Measurements from ENCODE around the gene ST6GALNAC5. TPM values are rescaled to one million over a fixed set of nuclear protein-coding genes. Genes with fewer than 3 reads are reported as not detected.
A peak's percentile ranks its signal among the peaks of the same experiment; 100 is the strongest.

The ST6GALNAC5 gene
- total RNA-seq, 1 donor from 2014 or later = 30.7 TPM

DNA sequence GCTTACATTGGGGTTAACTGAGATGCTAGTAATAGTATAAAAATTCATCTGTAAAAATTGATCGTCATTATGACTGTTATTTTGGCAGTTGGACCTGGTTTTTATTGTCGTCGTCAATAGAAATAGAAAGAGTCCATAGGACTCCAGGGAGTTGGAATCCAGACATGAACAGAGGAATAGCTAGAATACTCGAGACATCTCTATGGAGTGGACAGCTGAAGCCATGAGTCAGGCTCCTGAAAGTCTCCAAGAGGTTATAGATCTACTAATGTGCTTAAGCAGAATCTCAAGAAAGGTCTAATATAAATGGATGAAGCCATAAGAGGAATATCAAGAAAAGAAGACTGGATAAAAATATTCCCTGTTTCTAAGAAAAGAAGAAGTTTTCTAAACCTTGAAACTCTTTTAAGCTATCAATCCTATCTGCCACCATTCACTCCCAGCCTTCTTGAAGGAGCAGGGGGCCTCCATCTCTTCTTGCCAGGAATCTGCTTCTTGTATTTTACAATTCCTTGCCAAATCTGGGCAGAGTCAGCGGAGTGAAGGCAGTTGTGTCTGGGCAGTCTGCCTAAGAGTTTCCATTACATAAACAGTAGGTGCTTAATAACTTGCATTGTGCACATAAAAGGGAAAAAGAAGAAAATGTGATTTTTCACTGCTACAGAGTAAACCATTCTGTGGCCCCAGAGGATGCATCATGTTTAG lies 163.3 kb downstream of the ST6GALNAC5 start:
- DNase-seq (ENCODE audit: low spot score) = no peak
- Histone ChIP-seq H3K27ac (no peak overlapping the region), H3K27me3 (no peaks in the 10 kb centered on the region), H3K79me2 (ENCODE audit: low read depth) (no peaks in the 10 kb centered on the region), H3K9me3 (ENCODE audit: low read depth) (no peaks in the 10 kb centered on the region), H3K9ac (no peak overlapping the region), H3K4me3 (no peak overlapping the region), H4K20me1 (ENCODE audit: low read depth) (peaks cover 13% of the 10 kb centered on the region), H2AFZ (replicated peaks) (no peak overlapping the region), H3F3A (ENCODE audit: low read depth) (no peaks in the 10 kb centered on the region), H3K4me2 (no peak overlapping the region), H3K36me3 (no peaks in the 10 kb centered on the region), H3K4me1 (peaks cover 22% of the 10 kb centered on the region)
- peaks cover 4% of the 10 kb centered on the region for H3K36me3 Mint-ChIP-seq
- H3K9me3 Mint-ChIP-seq = no peaks in the 10 kb centered on the region
- TF ChIP-seq EZH2 (IDR thresholded peaks at IDR 0.05) (no peak), EZH2phosphoT487 (IDR thresholded peaks at IDR 0.05) (no peak)
- TF ChIP-seq, protein P1, sequence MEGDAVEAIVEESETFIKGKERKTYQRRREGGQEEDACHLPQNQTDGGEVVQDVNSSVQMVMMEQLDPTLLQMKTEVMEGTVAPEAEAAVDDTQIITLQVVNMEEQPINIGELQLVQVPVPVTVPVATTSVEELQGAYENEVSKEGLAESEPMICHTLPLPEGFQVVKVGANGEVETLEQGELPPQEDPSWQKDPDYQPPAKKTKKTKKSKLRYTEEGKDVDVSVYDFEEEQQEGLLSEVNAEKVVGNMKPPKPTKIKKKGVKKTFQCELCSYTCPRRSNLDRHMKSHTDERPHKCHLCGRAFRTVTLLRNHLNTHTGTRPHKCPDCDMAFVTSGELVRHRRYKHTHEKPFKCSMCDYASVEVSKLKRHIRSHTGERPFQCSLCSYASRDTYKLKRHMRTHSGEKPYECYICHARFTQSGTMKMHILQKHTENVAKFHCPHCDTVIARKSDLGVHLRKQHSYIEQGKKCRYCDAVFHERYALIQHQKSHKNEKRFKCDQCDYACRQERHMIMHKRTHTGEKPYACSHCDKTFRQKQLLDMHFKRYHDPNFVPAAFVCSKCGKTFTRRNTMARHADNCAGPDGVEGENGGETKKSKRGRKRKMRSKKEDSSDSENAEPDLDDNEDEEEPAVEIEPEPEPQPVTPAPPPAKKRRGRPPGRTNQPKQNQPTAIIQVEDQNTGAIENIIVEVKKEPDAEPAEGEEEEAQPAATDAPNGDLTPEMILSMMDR (IDR thresholded peaks at IDR 0.05) = no peak
- H3K4me3 Mint-ChIP-seq = no peak overlapping the region
- H3K27ac Mint-ChIP-seq = no peak overlapping the region
- H3K4me1 Mint-ChIP-seq = peaks cover 48% of the 10 kb centered on the region
- peaks cover 2% of the 10 kb centered on the region for H3K27me3 Mint-ChIP-seq (ENCODE audit: insufficient read depth, low read depth)

DNA sequence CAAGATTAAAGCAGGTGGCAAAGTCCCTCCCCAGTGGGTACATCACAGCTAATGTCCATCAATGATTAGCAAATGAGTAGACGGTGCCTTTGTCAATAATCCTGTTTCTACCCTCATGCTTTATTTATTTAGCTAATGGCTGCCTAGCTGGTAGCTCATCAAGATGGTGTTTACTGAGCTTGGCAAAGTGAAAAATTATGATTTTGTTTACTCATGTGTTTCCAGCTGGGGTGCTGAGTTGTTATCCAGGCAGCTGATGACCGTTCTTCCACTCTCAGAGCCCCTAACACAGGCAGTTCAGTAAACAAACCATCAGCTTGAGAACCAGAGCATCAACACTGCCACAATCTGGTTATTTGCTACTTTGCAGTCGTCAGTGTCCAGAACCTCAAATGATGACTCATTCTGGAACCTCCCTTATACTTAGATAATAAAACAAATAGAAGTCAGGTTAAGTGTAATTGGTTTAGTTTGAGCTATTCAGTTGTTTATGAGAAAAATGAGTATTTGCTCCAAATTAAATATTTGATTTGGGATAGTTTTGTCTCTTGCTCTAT lies 163.9 kb downstream of the ST6GALNAC5 start:
- Histone ChIP-seq H2AFZ (replicated peaks) (no peak overlapping the region), H4K20me1 (ENCODE audit: low read depth) (peaks cover 13% of the 10 kb centered on the region), H3K36me3 (no peaks in the 10 kb centered on the region), H3F3A (ENCODE audit: low read depth) (no peaks in the 10 kb centered on the region), H3K79me2 (ENCODE audit: low read depth) (no peaks in the 10 kb centered on the region), H3K27me3 (no peaks in the 10 kb centered on the region), H3K27ac (no peak overlapping the region), H3K4me2 (no peak overlapping the region), H3K9ac (no peak overlapping the region), H3K9me3 (ENCODE audit: low read depth) (no peaks in the 10 kb centered on the region), H3K4me1 (peaks cover 22% of the 10 kb centered on the region), H3K4me3 (no peak overlapping the region)
- TF ChIP-seq, protein P1 (IDR thresholded peaks at IDR 0.05) = no peak
- TF ChIP-seq EZH2 (IDR thresholded peaks at IDR 0.05) (no peak), EZH2phosphoT487 (IDR thresholded peaks at IDR 0.05) (no peak)
- H3K36me3 Mint-ChIP-seq = peaks cover 4% of the 10 kb centered on the region
- H3K4me1 Mint-ChIP-seq = peaks cover 45% of the 10 kb centered on the region
- no peak for DNase-seq (ENCODE audit: low spot score)
- H3K27me3 Mint-ChIP-seq (ENCODE audit: insufficient read depth, low read depth) = peaks cover 2% of the 10 kb centered on the region
- H3K9me3 Mint-ChIP-seq = no peaks in the 10 kb centered on the region
- no peak overlapping the region for H3K27ac Mint-ChIP-seq
- H3K4me3 Mint-ChIP-seq = no peak overlapping the region

DNA sequence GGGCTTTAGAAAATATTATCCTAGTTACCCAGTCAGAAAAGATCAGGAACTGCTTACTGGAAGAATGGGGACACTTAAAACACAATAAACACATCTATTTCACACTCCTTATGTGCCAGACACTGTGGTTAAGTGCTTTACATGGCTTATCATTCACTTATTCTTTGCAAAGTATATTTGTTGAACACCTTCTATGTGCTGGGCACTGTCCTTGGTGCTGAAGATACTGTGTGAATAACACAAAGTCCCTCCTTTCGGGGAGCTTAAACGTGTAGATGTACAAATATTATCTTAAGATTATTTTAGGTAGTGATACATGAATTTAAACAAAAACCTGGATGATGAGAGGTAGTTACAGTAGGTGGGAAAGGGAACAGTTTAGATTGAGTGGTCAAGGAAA lies 169.3 kb downstream of the ST6GALNAC5 start:
- peaks cover 6% of the 10 kb centered on the region for H3K4me1 ChIP-seq
- H3K9ac ChIP-seq = no peak overlapping the region
- TF ChIP-seq EZH2 (IDR thresholded peaks at IDR 0.05) (no peak), EZH2phosphoT487 (IDR thresholded peaks at IDR 0.05) (no peak)
- TF ChIP-seq, protein P1 (IDR thresholded peaks at IDR 0.05) = no peak
- Mint-ChIP-seq H3K36me3 (peaks cover 8% of the 10 kb centered on the region), H3K27ac (no peak overlapping the region), H3K4me1 (peaks cover 16% of the 10 kb centered on the region), H3K9me3 (no peaks in the 10 kb centered on the region), H3K4me3 (no peak overlapping the region), H3K27me3 (ENCODE audit: insufficient read depth, low read depth) (peaks cover 5% of the 10 kb centered on the region)
- H3K27me3 ChIP-seq = no peaks in the 10 kb centered on the region
- H3F3A ChIP-seq (ENCODE audit: low read depth) = no peaks in the 10 kb centered on the region
- H3K9me3 ChIP-seq (ENCODE audit: low read depth) = peaks cover 6% of the 10 kb centered on the region
- no peaks in the 10 kb centered on the region for H3K36me3 ChIP-seq
- no peaks in the 10 kb centered on the region for H3K79me2 ChIP-seq (ENCODE audit: low read depth)
- peaks cover 13% of the 10 kb centered on the region for H4K20me1 ChIP-seq (ENCODE audit: low read depth)
- H3K4me2 ChIP-seq = no peak overlapping the region
- peak; percentile 55 for DNase-seq (ENCODE audit: low spot score)
- H2AFZ ChIP-seq (replicated peaks) = no peak overlapping the region
- H3K4me3 ChIP-seq = no peak overlapping the region
- no peak overlapping the region for H3K27ac ChIP-seq
